ENCODE data around the gene CAMTA1.

DNA sequence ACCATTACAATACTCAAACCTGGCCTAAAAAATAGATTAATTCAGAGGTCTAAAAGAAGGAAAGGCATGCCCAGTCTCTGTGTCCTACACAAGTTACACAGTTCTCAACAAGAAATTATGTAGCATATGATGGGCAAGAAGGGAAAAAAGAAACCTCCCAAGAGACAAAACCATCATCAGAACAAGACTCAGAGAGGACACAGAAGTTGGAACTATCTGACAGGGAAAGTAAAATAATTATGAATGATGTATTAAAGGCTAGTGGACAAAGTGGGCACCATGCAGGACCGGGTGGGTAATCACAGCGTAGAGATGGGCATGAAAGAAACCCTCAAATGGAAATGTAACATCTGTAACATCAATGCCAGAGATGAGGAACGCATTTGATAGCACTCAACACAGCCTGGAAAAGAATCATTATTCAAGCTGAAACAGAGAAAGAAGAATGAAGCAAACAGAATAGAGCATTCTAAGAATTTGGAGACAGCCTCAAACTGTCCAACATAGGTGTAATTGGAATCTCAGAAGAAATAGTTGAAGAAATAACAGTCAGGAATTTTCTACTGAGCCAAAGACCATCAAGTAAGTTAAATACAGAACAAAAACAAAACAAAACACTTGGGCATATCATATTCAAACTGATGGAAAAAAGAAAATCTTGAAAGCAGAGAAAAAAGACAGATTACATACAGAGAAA is 1028.6 kb downstream of the CAMTA1 start:
- TF ChIP-seq CTCF (IDR thresholded peaks at IDR 0.05) (no peak), POLR2A (IDR thresholded peaks at IDR 0.05) (no peak), POLR2AphosphoS5 (IDR thresholded peaks at IDR 0.05; ENCODE audit: insufficient read depth in 1 of 2, low read depth in 1 of 2) (no peak)
